ENCODE results near the gene DHRS9. TPM values are rescaled to one million over a fixed set of nuclear protein-coding genes. Genes with fewer than 3 reads are reported as not detected.

The DHRS9 gene
- total and polyA plus RNA-seq, 2 experiments from 2014 or later = not detected

- TF ChIP-seq EZH2phosphoT487 (IDR thresholded peaks at IDR 0.05; ENCODE audit: unreplicated experiment) (no peak), NANOG (IDR thresholded peaks at IDR 0.05; ENCODE audit: borderline replicate concordance) (no peak), ZNF114 (CRISPR knock-in tag; IDR thresholded peaks at IDR 0.05) (no peak)
These were observed 44.7 kb downstream of the DHRS9 start (continued) for GRCh38 chr2:169114056-169114455.

- Histone ChIP-seq H3K79me2 (replicated peaks; ENCODE audit: insufficient read depth) (no peaks in the 10 kb centered on the region), H3K4me1 (ENCODE audit: insufficient read depth) (peaks cover 2% of the 10 kb centered on the region; the same call in 1 of the 2 replicates), H3K4me3 (no peak overlapping the region), H4K20me1 (replicated peaks; ENCODE audit: insufficient read depth) (no peaks in the 10 kb centered on the region), H3K4me2 (no peak overlapping the region), H3K9me2 (ENCODE audit: insufficient read depth) (peaks cover 20% of the 10 kb centered on the region; the same call in 1 of the 2 replicates), H2AFZ (no peak overlapping the region), H3K36me3 (ENCODE audit: insufficient read depth) (no peaks in the 10 kb centered on the region), H3K27ac (ENCODE audit: low read depth) (no peak overlapping the region), H3F3A (replicated peaks; ENCODE audit: low read depth) (no peaks in the 10 kb centered on the region), H3K27me3 (ENCODE audit: insufficient read depth) (no peaks in the 10 kb centered on the region)
- Mint-ChIP-seq H3K36me3 (ENCODE audit: low read depth) (no peaks in the 10 kb centered on the region), H3K27ac (no peak overlapping the region), H3K4me1 (peaks cover 6% of the 10 kb centered on the region; the same call in 2 of the 3 replicates), H3K27me3 (ENCODE audit: insufficient read depth, low read depth, poor library complexity) (peaks cover 3% of the 10 kb centered on the region), H3K4me3 (no peak overlapping the region), H3K9me3 (0 out of 3 replicates have a peak, but pooled peaks cover 4% of the 10 kb centered on the region)
- DNase-seq (ENCODE audit: low spot score) = no peak
- no peak for ATAC-seq
- no peak for TF ChIP-seq POLR2AphosphoS5 (IDR thresholded peaks at IDR 0.05; ENCODE audit: low read depth)
- TF ChIP-seq, protein P1, sequence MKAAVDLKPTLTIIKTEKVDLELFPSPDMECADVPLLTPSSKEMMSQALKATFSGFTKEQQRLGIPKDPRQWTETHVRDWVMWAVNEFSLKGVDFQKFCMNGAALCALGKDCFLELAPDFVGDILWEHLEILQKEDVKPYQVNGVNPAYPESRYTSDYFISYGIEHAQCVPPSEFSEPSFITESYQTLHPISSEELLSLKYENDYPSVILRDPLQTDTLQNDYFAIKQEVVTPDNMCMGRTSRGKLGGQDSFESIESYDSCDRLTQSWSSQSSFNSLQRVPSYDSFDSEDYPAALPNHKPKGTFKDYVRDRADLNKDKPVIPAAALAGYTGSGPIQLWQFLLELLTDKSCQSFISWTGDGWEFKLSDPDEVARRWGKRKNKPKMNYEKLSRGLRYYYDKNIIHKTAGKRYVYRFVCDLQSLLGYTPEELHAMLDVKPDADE (IDR thresholded peaks at IDR 0.05) = no peak
- no peak for TF ChIP-seq ZNF114 (CRISPR knock-in tag; IDR thresholded peaks at IDR 0.05)
- no peak for TF ChIP-seq STAT1 (IDR thresholded peaks at IDR 0.05; ENCODE audit: unreplicated experiment)
- TF ChIP-seq, protein P2, sequence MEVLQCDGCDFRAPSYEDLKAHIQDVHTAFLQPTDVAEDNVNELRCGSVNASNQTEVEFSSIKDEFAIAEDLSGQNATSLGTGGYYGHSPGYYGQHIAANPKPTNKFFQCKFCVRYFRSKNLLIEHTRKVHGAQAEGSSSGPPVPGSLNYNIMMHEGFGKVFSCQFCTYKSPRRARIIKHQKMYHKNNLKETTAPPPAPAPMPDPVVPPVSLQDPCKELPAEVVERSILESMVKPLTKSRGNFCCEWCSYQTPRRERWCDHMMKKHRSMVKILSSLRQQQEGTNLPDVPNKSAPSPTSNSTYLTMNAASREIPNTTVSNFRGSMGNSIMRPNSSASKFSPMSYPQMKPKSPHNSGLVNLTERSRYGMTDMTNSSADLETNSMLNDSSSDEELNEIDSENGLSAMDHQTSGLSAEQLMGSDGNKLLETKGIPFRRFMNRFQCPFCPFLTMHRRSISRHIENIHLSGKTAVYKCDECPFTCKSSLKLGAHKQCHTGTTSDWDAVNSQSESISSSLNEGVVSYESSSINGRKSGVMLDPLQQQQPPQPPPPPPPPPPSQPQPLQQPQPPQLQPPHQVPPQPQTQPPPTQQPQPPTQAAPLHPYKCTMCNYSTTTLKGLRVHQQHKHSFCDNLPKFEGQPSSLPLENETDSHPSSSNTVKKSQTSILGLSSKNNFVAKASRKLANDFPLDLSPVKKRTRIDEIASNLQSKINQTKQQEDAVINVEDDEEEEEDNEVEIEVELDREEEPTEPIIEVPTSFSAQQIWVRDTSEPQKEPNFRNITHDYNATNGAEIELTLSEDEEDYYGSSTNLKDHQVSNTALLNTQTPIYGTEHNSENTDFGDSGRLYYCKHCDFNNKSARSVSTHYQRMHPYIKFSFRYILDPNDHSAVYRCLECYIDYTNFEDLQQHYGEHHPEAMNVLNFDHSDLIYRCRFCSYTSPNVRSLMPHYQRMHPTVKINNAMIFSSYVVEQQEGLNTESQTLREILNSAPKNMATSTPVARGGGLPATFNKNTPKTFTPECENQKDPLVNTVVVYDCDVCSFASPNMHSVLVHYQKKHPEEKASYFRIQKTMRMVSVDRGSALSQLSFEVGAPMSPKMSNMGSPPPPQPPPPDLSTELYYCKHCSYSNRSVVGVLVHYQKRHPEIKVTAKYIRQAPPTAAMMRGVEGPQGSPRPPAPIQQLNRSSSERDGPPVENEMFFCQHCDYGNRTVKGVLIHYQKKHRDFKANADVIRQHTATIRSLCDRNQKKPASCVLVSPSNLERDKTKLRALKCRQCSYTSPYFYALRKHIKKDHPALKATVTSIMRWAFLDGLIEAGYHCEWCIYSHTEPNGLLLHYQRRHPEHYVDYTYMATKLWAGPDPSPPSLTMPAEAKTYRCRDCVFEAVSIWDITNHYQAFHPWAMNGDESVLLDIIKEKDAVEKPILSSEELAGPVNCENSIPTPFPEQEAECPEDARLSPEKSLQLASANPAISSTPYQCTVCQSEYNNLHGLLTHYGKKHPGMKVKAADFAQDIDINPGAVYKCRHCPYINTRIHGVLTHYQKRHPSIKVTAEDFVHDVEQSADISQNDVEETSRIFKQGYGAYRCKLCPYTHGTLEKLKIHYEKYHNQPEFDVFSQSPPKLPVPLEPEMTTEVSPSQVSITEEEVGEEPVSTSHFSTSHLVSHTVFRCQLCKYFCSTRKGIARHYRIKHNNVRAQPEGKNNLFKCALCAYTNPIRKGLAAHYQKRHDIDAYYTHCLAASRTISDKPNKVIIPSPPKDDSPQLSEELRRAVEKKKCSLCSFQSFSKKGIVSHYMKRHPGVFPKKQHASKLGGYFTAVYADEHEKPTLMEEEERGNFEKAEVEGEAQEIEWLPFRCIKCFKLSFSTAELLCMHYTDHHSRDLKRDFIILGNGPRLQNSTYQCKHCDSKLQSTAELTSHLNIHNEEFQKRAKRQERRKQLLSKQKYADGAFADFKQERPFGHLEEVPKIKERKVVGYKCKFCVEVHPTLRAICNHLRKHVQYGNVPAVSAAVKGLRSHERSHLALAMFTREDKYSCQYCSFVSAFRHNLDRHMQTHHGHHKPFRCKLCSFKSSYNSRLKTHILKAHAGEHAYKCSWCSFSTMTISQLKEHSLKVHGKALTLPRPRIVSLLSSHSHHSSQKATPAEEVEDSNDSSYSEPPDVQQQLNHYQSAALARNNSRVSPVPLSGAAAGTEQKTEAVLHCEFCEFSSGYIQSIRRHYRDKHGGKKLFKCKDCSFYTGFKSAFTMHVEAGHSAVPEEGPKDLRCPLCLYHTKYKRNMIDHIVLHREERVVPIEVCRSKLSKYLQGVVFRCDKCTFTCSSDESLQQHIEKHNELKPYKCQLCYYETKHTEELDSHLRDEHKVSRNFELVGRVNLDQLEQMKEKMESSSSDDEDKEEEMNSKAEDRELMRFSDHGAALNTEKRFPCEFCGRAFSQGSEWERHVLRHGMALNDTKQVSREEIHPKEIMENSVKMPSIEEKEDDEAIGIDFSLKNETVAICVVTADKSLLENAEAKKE (CRISPR knock-in tag; IDR thresholded peaks at IDR 0.05) = no peak
- TF ChIP-seq JUNB (IDR thresholded peaks at IDR 0.05; ENCODE audit: unreplicated experiment) = no peak
- TF ChIP-seq, protein P3, sequence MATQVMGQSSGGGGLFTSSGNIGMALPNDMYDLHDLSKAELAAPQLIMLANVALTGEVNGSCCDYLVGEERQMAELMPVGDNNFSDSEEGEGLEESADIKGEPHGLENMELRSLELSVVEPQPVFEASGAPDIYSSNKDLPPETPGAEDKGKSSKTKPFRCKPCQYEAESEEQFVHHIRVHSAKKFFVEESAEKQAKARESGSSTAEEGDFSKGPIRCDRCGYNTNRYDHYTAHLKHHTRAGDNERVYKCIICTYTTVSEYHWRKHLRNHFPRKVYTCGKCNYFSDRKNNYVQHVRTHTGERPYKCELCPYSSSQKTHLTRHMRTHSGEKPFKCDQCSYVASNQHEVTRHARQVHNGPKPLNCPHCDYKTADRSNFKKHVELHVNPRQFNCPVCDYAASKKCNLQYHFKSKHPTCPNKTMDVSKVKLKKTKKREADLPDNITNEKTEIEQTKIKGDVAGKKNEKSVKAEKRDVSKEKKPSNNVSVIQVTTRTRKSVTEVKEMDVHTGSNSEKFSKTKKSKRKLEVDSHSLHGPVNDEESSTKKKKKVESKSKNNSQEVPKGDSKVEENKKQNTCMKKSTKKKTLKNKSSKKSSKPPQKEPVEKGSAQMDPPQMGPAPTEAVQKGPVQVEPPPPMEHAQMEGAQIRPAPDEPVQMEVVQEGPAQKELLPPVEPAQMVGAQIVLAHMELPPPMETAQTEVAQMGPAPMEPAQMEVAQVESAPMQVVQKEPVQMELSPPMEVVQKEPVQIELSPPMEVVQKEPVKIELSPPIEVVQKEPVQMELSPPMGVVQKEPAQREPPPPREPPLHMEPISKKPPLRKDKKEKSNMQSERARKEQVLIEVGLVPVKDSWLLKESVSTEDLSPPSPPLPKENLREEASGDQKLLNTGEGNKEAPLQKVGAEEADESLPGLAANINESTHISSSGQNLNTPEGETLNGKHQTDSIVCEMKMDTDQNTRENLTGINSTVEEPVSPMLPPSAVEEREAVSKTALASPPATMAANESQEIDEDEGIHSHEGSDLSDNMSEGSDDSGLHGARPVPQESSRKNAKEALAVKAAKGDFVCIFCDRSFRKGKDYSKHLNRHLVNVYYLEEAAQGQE (IDR thresholded peaks at IDR 0.05; ENCODE audit: unreplicated experiment) = no peak
- no peak for TF ChIP-seq NANOG (IDR thresholded peaks at IDR 0.05; ENCODE audit: borderline replicate concordance)
- no peak for TF ChIP-seq EZH2phosphoT487 (IDR thresholded peaks at IDR 0.05; ENCODE audit: unreplicated experiment)
These were observed 47.0 kb downstream of the DHRS9 start for GRCh38 chr2:169116327-169116726.
